Measurements from ENCODE around the gene NCOA6.

- TF ChIP-seq CTCF (IDR thresholded peaks at IDR 0.05) (no peak), POLR2A (IDR thresholded peaks at IDR 0.05) (no peak)
Observed at GRCh38 chr20:34720266-34720665, 105.2 kb downstream of the NCOA6 start.
